HepG2 (cell line): Measurements from ENCODE around the gene RRP8. TPM values are rescaled to one million over a fixed set of nuclear protein-coding genes. Genes with fewer than 3 reads are reported as not detected.
A peak's percentile ranks its signal among the peaks of the same experiment; 100 is the strongest.

Source experiments
- CC2D1A ChIP-seq: sonication (generic); formaldehyde crosslinking; IDR thresholded peaks from 2 replicates; pipeline ENCODE4 v1.8.1; 2023; ENCODE audit warnings: mild to moderate bottlenecking, missing genetic modification reagents
- CHD2 ChIP-seq: IDR thresholded peaks from 2 replicates; pipeline ENCODE4 v1.6.1; 2011; ENCODE audit warnings: low read depth, low read length, improper control_type of control experiment
- EZH2 ChIP-seq: conservative IDR thresholded peaks from 2 replicates; pipeline ENCODE4 v1.6.1; 2012; ENCODE audit warnings: mild to moderate bottlenecking, low read depth, low read length, moderate library complexity
- HMG20A ChIP-seq: IDR thresholded peaks from 2 replicates; pipeline ENCODE4 v1.6.1; 2016; ENCODE audit warnings: borderline replicate concordance
- KIAA2018 ChIP-seq: sonication (generic); formaldehyde crosslinking; IDR thresholded peaks from 2 replicates; pipeline ENCODE4 v1.5.0; 2020; ENCODE audit warnings: mild to moderate bottlenecking, missing genetic modification reagents, borderline replicate concordance
- MXD1 ChIP-seq: sonication (generic); formaldehyde crosslinking; IDR thresholded peaks from 2 replicates; pipeline ENCODE4 v1.4.0; 2020; ENCODE audit warnings: mild to moderate bottlenecking, missing genetic modification reagents
- NFATC3 ChIP-seq: sonication (generic); formaldehyde crosslinking; IDR thresholded peaks from 2 replicates; pipeline ENCODE4 v1.5.1; 2020; ENCODE audit warnings: mild to moderate bottlenecking, missing genetic modification reagents
- NR2C2 ChIP-seq: sonication (generic); formaldehyde crosslinking; IDR thresholded peaks from 2 replicates; pipeline ENCODE4 v1.4.0; 2020; ENCODE audit warnings: missing genetic modification reagents, mild to moderate bottlenecking, moderate library complexity, borderline replicate concordance
- PRMT3 ChIP-seq: sonication (generic); formaldehyde crosslinking; IDR thresholded peaks from 2 replicates; pipeline ENCODE4 v1.8.1; 2022; ENCODE audit warnings: low read depth, mild to moderate bottlenecking, moderate library complexity, missing genetic modification reagents, borderline replicate concordance
- ZFP36L2 ChIP-seq: sonication (generic); formaldehyde crosslinking; IDR thresholded peaks from 2 replicates; pipeline ENCODE4 v1.4.0; 2020; ENCODE audit warnings: missing genetic modification reagents
- ZNF296 ChIP-seq: sonication (generic); formaldehyde crosslinking; conservative IDR thresholded peaks from 2 replicates; pipeline ENCODE4 v1.5.0; 2020; ENCODE audit warnings: mild to moderate bottlenecking, missing genetic modification reagents
- ZNF501 ChIP-seq: sonication (generic); formaldehyde crosslinking; IDR thresholded peaks from 2 replicates; pipeline ENCODE4 v1.5.1; 2020; ENCODE audit warnings: mild to moderate bottlenecking, moderate library complexity, missing genetic modification reagents
- ZNF883 ChIP-seq: sonication (generic); formaldehyde crosslinking; IDR thresholded peaks from 2 replicates; pipeline ENCODE4 v1.5.1; 2020; ENCODE audit warnings: mild to moderate bottlenecking, missing genetic modification reagents; ENCODE audit errors: not compliant biosample characterization
- polyA plus RNA-seq, 8 experiments: library from polyadenylated mRNA; depleted of rRNA in 3 of 8; stranded (reverse) in 7 of 8; unstranded in 1 of 8; fragments of >200 nt; fragmentation: Illumina TruSeq in 4 of 8; extraction: Trizol in 4 of 8; gene quantifications; 2 replicates each; pipeline versions ENCODE4 v1.2.1 to v1.2.3, GENCODE V29; 2011 to 2016; ENCODE audit warnings: low read depth in 4 of 8, missing spikeins in 1 of 8, mixed read lengths in 1 of 8; ENCODE audit not compliant: insufficient read depth in 1 of 8
- total RNA-seq, 5 experiments: library from RNA; depleted of rRNA; stranded (reverse); fragments of >200 nt; fragmentation: Illumina TruSeq; extraction: Trizol; gene quantifications; 2 replicates each; pipeline ENCODE4 v1.2.3, GENCODE V29; 2016; ENCODE audit warnings: low read depth in 1 of 5
- TF ChIP-seq, protein P1 (sequence below): sonication (generic); formaldehyde crosslinking; IDR thresholded peaks from 2 replicates; pipeline ENCODE4 v1.8.0; 2022; ENCODE audit warnings: missing genetic modification reagents, mild to moderate bottlenecking, inconsistent platforms, borderline replicate concordance
- TF ChIP-seq, protein P2 (sequence below): IDR thresholded peaks from 2 replicates; pipeline ENCODE4 v1.6.1; 2016; ENCODE audit warnings: missing genetic modification reagents, missing compliant biosample characterization

Gene RRP8
- total and polyA plus RNA-seq, 2 of the 13 experiments (the other 11 are each of a cell fraction or from before 2014, with no cell fraction given): 7.2 to 21.6 TPM

DNA sequence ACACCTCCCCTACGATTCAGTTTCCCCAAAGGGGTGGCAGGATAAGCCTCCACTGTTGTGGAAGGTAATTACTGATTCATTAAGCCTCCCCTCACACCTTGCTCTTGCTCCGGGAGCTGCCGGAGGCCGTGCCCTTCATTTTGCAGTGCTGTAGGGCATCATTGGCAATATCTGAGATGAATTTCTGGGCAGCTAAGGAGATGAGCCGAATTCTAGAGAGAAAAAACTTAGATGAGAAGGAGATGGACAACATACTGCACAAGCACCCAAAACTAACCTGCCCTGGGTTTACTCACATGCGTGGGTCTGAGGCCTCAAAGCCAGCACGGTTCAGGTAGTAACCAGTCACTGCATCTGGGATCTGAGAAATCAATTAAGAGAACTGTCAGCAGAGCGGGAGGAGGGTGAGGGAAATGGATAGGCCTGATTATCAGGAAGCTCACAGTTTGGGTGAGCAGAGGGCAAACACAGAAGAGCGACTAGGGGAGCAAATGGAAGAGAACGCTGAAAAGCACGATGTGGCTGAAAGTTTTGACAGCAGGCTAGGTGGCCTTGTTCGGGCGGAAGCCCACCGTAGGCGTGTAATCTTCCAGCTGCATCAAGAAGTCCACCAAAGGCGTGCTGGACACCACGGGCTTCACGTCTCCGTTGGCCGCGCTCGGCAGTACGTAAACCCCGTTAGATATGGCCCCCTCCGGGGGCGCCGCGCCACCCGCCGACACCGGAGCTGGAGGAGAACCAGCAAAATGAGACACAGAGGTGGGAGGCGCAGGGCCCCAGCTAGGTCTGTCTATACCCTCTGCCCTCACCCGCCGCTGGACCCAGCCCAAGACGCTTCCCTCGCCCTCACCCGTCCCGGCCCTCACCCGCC, 7.9 kb upstream of the RRP8 start (continued):
- TF ChIP-seq KIAA2018 (CRISPR knock-in tag) (no peak), ZNF883 (CRISPR knock-in tag) (no peak), PRMT3 (CRISPR knock-in tag) (no peak; the same call in 1 of the 2 replicates), ZFP36L2 (CRISPR knock-in tag) (no peak), ZNF296 (CRISPR knock-in tag) (no peak), EZH2 (no peak), MXD1 (CRISPR knock-in tag) (no peak), ZNF501 (CRISPR knock-in tag) (no peak), NR2C2 (CRISPR knock-in tag) (no peak), CC2D1A (CRISPR knock-in tag) (no peak), CHD2 (no peak), HMG20A (CRISPR knock-in tag) (no peak), NFATC3 (CRISPR knock-in tag) (no peak)
- TF ChIP-seq, protein P1, sequence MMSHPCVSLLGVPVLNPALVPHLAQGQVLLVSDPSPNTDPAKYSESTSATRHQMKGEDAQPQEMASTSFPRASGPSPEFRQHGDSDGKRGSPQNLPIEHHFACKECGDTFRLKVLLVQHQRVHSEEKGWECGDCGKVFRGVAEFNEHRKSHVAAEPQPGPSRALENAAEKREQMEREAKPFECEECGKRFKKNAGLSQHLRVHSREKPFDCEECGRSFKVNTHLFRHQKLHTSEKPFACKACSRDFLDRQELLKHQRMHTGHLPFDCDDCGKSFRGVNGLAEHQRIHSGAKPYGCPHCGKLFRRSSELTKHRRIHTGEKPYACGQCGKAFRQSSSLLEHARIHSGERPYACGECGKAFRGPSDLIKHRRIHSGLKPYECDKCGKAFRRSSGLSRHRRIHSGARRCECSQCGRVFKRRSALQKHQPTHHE: 0 out of 2 replicates have a peak, but pooled peaks have one; percentile 3
- TF ChIP-seq, protein P2, sequence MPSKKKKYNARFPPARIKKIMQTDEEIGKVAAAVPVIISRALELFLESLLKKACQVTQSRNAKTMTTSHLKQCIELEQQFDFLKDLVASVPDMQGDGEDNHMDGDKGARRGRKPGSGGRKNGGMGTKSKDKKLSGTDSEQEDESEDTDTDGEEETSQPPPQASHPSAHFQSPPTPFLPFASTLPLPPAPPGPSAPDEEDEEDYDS (CRISPR knock-in tag): no peak
